Measurements from ENCODE around the gene SOCS6.

SOCS6 gene

DNA sequence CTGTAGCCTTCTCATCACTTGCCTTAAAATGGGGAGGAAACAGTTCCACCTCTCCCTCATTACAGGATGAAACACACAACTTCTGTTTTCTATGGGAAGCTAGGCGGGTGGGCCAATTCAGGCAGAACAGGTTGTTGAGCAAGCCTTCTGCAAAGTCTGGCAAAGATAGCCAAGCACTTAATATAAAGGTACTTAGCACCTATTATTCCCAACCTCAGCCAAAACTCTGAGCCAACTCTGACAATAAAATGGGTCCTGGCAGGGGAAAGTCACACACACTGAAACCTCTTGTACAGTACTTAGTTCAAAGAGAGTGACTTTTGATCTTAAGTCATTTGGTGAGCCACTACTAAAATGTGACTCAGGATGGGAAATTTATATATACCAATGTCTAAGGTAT is 15.8 kb upstream of the SOCS6 start:
- no peak for TF ChIP-seq TEAD4 (IDR thresholded peaks at IDR 0.05)
- TF ChIP-seq, protein P1, sequence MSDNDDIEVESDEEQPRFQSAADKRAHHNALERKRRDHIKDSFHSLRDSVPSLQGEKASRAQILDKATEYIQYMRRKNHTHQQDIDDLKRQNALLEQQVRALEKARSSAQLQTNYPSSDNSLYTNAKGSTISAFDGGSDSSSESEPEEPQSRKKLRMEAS (IDR thresholded peaks at IDR 0.05), result no peak
- no peak for TF ChIP-seq YY1 (IDR thresholded peaks at IDR 0.05; ENCODE audit: low read depth)
- TF ChIP-seq, protein P2, sequence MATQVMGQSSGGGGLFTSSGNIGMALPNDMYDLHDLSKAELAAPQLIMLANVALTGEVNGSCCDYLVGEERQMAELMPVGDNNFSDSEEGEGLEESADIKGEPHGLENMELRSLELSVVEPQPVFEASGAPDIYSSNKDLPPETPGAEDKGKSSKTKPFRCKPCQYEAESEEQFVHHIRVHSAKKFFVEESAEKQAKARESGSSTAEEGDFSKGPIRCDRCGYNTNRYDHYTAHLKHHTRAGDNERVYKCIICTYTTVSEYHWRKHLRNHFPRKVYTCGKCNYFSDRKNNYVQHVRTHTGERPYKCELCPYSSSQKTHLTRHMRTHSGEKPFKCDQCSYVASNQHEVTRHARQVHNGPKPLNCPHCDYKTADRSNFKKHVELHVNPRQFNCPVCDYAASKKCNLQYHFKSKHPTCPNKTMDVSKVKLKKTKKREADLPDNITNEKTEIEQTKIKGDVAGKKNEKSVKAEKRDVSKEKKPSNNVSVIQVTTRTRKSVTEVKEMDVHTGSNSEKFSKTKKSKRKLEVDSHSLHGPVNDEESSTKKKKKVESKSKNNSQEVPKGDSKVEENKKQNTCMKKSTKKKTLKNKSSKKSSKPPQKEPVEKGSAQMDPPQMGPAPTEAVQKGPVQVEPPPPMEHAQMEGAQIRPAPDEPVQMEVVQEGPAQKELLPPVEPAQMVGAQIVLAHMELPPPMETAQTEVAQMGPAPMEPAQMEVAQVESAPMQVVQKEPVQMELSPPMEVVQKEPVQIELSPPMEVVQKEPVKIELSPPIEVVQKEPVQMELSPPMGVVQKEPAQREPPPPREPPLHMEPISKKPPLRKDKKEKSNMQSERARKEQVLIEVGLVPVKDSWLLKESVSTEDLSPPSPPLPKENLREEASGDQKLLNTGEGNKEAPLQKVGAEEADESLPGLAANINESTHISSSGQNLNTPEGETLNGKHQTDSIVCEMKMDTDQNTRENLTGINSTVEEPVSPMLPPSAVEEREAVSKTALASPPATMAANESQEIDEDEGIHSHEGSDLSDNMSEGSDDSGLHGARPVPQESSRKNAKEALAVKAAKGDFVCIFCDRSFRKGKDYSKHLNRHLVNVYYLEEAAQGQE (IDR thresholded peaks at IDR 0.05; ENCODE audit: low read depth), result no peak
- no peak for TF ChIP-seq TCF12 (IDR thresholded peaks at IDR 0.05; ENCODE audit: low read depth)
- TF ChIP-seq, protein P3, sequence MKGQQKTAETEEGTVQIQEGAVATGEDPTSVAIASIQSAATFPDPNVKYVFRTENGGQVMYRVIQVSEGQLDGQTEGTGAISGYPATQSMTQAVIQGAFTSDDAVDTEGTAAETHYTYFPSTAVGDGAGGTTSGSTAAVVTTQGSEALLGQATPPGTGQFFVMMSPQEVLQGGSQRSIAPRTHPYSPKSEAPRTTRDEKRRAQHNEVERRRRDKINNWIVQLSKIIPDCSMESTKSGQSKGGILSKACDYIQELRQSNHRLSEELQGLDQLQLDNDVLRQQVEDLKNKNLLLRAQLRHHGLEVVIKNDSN (IDR thresholded peaks at IDR 0.05), result no peak

DNA sequence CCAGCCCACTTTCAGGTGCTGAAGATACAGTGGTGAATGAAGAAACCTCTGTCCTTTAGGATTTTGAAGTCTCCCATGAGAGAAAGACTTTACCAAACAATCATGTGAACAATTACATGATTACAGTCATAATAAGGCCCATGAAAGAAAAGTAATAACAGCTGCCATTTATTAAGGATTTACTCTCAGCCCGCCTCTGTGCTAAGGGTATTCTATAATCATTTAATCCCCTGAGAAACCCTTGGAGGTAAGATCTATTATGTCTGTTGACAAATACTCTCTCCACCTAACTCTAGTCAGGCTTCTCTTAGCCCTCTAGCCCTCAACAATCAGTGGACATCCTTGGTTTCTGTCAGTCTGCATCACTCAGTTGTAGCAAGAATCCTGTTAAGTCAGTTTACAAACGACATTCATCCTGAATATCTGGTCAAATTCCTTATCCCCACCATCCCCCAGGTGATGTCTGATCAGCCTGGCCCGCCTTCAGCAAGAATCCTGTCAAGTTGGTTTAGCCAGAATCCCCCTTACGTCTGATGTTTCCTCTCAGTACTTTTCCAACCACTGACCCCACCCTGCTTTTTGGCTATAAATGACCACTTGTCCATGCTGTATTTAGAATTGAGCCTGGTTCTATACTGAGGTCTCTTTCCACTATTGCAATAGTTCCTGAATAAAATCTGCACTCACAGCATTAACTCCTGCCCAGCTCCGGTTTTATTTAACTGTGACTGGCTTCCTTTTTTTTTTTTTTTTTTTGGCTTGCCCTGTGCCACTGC is 12.2 kb upstream of the SOCS6 start:
- TF ChIP-seq TEAD4 (IDR thresholded peaks at IDR 0.05) (no peak), EP300 (IDR thresholded peaks at IDR 0.05; ENCODE audit: borderline replicate concordance) (no peak), CREB1 (IDR thresholded peaks at IDR 0.05; ENCODE audit: low read depth) (no peak), FOXM1 (IDR thresholded peaks at IDR 0.05; ENCODE audit: borderline replicate concordance, low read depth) (no peak), NFIC (IDR thresholded peaks at IDR 0.05) (no peak), CEBPB (IDR thresholded peaks at IDR 0.05) (no peak), TAF1 (IDR thresholded peaks at IDR 0.05; ENCODE audit: low read depth) (no peak), ZBTB7A (IDR thresholded peaks at IDR 0.05; ENCODE audit: low read depth) (no peak), EGR1 (IDR thresholded peaks at IDR 0.05) (no peak), TCF12 (IDR thresholded peaks at IDR 0.05; ENCODE audit: low read depth) (no peak), YY1 (IDR thresholded peaks at IDR 0.05; ENCODE audit: low read depth) (no peak), RAD21 (IDR thresholded peaks at IDR 0.05; ENCODE audit: low read depth) (no peak)
- TF ChIP-seq, protein P1 (IDR thresholded peaks at IDR 0.05), result no peak
- TF ChIP-seq, protein P2 (IDR thresholded peaks at IDR 0.05; ENCODE audit: low read depth), result no peak
- TF ChIP-seq, protein P3 (IDR thresholded peaks at IDR 0.05), result no peak

DNA sequence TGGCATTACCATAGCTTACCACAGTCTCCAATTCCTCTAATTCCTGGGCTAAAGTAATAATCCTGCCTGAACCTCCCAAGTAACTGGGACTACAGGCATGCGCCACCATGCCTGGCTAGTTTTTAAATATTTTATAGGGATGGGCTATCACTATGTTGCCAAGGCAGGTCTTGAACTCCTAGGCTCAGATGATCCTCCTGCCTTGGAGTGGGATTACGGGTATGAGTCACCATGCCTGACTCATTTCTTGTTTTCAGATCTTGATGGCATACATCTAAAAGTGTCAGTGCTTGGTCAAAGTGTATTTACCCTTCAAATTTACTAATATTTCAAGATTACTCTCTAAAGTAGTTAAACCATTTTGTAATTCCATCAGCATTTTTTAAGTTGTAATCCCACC is 9.4 kb upstream of the SOCS6 start:
- TF ChIP-seq TEAD4 (IDR thresholded peaks at IDR 0.05) (no peak), TCF12 (IDR thresholded peaks at IDR 0.05; ENCODE audit: low read depth) (no peak), RAD21 (IDR thresholded peaks at IDR 0.05; ENCODE audit: low read depth) (no peak), CEBPB (IDR thresholded peaks at IDR 0.05) (no peak), TAF1 (IDR thresholded peaks at IDR 0.05; ENCODE audit: low read depth) (no peak), FOXM1 (IDR thresholded peaks at IDR 0.05; ENCODE audit: borderline replicate concordance, low read depth) (no peak), EGR1 (IDR thresholded peaks at IDR 0.05) (no peak), EP300 (IDR thresholded peaks at IDR 0.05; ENCODE audit: borderline replicate concordance) (no peak), CREB1 (IDR thresholded peaks at IDR 0.05; ENCODE audit: low read depth) (no peak), NFIC (IDR thresholded peaks at IDR 0.05) (no peak), ZBTB7A (IDR thresholded peaks at IDR 0.05; ENCODE audit: low read depth) (no peak), YY1 (IDR thresholded peaks at IDR 0.05; ENCODE audit: low read depth) (no peak)
- TF ChIP-seq, protein P1 (IDR thresholded peaks at IDR 0.05), result no peak
- TF ChIP-seq, protein P2 (IDR thresholded peaks at IDR 0.05; ENCODE audit: low read depth), result no peak
- TF ChIP-seq, protein P3 (IDR thresholded peaks at IDR 0.05), result no peak

Measured in Ishikawa (cell line).